Stimulated activated CD4-positive, alpha-beta T cell treated with anti-CD3 and anti-CD28 coated beads, Interleukin-1b, Interleukin-23, amount 100 ng/mL, for 4 hours (primary cell): ENCODE measurements around the gene PKNOX1.
A peak's percentile ranks its signal among the peaks of the same experiment; 100 is the strongest.
"Not testable (repeated sequence)": the region's sequence is repeated elsewhere in the genome, so short reads cannot be mapped to it uniquely, and the experiment has no call there.

Source experiments
- DNase-seq, 2 donors: peaks; one replicate each; pipeline ENCODE4 v3.0.0-alpha.2; 2020; ENCODE audit warnings: low read depth in 2 of 2

The PKNOX1 gene, protein sequence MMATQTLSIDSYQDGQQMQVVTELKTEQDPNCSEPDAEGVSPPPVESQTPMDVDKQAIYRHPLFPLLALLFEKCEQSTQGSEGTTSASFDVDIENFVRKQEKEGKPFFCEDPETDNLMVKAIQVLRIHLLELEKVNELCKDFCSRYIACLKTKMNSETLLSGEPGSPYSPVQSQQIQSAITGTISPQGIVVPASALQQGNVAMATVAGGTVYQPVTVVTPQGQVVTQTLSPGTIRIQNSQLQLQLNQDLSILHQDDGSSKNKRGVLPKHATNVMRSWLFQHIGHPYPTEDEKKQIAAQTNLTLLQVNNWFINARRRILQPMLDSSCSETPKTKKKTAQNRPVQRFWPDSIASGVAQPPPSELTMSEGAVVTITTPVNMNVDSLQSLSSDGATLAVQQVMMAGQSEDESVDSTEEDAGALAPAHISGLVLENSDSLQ

DNA sequence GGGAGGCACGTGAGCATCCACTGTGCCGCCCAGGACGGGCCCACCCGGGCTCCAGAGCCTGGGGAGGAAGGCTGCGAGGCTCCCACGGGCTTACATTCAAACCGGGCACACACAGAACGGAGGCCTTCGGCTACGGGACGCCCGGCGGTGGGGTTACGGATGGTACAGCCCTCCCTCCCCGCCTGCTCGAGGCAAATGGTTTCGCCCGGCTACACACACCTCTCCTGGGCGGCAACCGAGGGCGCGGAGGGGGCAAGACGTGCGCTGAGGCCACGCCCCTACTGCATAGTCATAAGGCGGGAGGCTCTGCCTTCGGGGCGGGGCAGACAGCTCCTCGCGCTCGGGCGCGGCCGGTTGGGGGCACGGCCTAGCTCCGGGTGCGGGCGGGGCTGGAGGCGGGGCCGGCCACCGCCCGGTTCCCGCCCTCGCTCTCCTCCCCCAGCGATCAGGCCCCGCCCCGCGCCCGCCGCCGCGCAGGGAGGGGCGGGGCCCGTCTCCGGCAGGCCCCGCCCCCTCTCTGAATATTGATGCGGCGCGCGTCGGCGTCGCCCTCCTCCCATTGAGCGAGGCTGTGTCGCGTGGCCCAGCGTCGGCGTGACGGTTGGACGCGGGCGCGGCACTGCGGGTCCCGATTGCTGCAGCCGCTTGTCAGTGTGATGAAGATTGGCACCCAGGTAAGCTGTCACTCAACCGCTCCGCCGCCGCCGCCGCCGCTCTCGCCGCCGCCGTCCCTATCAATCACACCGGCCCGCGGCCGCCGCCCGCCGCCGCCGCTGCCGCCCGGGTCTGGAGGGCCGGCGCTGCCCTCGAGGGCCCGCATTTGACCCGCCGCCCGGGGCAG is at the start of gene PKNOX1:
Gene PKNOX1 (plus strand): TSS at position 572 of the 841 bp plus-strand sequence. CDS start 29,820 bp downstream, outside the sequence.
- DNase-seq = peak; percentile 98

- no peak for DNase-seq
Observed at GRCh38 chr21:42925114-42925926, 49.0 kb upstream of the PKNOX1 start, which contains the start of gene ERVH48-1. Gene ERVH48-1, minus strand, starts transcription at chr21:42925630. Its CDS starts 6,624 bp downstream, at chr21:42919006.

DNA sequence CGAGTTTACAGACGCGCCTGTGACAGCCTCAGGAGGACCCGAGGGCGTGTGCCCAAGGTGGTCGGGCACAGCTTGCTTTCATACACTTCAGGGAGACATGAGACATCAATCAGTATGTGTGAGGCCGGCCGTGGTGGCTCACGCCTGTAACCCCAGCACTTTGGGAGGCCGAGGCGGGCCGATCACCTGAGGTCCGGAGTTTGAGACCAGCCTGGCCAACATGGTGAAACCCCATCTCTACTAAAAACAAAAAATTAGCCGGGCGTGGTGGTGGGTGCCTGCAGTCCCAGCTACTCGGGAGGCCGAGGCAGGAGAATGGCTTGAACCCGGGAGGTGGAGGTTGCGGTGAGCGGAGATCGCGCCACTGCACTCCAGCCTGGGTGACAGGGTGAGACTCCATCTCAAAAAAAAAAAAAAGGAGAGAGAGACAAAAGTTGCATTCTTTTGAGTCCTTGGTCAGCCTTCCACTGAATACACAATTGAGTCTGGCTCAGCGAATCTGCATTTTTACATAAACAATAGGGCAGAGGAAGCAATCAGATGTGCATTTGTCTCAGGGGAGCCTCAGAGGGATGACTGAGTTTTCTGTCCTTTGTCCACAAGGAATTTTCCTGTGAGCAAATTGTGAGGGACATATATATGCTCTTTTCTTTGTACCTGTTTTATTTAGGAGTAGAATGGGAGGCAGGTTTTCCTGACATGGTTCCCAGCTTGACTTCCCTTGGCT is 46.7 kb upstream of the PKNOX1 start:
- DNase-seq = not testable (repeated sequence)

- no peak for DNase-seq
Observed at GRCh38 chr21:42929969-42930368, 44.4 kb upstream of the PKNOX1 start.

DNA sequence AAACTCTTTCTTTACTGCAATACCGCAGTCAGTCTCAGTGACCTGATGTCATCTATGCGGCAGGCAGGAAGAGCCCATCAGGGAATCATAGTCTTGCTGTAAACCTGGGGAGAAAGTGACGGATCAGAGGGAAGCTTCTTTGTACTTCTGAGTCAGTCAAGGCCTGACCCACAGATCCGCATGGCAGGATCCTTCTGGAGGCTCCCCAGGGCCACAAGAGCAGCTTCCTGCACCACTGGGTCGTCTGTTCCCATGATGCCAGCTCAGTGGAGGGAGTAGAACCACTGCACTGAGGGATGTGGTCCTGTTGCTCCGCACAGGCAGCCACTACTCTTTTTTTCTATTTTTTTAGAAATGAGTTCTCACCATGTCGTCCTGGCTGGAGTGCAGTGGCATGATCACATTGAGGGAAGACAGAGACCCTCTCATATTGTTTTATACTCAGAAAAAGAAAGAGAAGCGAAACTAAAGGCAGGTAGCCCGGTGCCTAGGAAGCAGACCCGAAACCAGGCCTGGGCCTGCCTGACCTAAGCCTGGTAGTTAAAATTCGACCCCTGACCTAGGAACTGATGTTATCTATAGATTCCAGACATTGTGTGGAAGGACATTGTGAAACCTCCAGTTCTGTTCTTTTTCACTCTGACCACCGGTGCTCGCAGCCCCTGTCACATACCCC is 42.7 kb upstream of the PKNOX1 start:
- no peak for DNase-seq

DNA sequence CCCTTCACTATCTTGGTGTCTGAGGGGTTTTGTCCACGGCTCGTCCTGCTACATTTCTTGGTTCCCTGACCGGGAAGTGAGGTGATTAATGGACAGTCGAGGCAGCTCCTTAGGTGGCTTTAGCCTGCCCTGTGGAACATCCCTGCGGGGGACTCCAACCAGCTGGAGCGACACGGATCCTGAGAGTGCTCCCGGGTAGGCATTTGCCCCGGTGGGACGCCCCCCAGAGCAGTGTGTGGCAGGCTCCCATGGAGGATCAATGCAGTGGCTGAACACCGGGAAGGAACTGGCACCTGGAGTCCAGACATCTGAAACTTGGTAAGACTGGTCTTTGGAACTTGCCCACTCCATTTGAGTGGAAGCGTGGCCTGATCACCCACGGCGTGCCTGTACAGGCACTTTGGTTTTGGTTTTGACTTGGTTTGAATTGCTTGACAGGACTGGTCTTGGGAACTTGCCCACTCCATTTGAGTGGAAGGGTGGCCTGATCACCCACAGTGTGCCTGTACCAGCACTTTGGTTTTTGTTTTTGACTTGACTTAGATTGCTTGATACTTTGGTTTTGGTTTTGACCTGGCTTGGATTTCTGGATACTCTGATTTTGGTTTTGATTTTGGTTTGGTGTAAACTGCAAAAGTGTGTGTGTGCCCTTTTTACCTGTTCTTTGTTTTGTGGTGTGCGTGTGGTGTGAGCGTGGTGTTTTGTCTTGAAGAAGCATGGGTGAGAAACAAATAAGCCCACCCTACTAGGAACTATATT is 41.8 kb upstream of the PKNOX1 start:
- not testable (repeated sequence) for DNase-seq

- not testable (repeated sequence) for DNase-seq
Observed at GRCh38 chr21:42933137-42933970, 41.0 kb upstream of the PKNOX1 start.

DNA sequence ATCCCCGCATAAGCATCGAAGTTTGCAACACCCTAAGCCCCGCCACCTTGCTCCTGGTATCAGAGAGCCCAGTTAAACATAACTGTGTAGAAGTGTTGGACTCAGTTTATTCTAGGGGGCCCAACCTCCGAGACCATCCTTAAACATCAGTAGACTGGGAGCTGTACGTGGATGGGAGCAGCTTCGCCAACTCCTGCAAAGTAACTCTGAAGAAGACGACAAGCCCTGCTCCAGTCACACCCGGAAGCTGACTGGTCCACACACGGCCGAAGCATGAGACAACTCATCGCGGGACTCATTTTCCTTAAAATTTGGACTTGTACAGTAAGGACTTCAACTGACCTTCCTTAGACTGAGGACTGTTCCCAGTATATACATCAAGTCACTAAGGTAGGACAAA is 40.4 kb upstream of the PKNOX1 start:
- not testable (repeated sequence) for DNase-seq

GRCh38 chr21:42936360-42936759 is 38.0 kb upstream of the PKNOX1 start:
- not testable (repeated sequence) for DNase-seq

DNA sequence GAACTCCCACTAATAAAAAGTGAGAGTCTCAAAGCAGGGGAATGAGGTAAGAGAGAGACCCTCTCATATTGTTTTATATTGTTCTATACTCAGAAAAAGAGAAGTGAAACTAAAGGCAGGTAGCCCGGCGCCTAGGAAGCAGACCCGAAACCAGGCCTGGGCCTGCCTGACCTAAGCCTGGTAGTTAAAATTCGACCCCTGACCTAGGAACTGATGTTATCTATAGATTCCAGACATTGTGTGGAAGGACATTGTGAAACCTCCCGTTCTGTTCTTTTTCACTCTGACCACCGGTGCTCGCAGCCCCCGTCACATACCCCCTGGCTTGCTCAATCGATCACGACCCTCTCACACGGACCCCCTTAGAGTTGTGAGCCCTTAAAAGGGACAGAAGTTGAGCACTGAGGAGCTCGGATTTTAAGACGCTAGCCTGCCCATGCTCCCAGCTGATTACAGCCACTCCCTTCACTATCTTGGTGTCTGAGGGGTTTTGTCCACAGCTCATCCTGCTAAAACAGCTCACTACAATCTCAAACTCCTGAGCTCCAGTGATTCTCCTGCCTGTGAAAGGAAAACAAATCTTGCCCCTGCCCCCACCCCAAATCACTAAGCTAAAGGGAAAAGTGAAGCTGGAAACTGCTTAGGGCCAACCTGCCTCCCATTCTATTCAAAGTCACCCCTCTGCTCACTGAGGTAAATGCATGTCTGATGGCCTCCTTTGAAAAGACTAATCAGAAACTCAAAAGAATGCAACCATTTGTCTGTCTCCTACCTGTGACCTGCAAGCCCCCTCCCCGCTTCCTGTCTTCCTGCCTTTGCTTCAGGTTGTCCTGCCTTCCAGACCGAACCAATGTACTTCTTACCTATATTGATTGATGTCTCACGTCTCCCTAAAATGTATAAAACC is 37.1 kb upstream of the PKNOX1 start:
- not testable (repeated sequence) for DNase-seq

DNA sequence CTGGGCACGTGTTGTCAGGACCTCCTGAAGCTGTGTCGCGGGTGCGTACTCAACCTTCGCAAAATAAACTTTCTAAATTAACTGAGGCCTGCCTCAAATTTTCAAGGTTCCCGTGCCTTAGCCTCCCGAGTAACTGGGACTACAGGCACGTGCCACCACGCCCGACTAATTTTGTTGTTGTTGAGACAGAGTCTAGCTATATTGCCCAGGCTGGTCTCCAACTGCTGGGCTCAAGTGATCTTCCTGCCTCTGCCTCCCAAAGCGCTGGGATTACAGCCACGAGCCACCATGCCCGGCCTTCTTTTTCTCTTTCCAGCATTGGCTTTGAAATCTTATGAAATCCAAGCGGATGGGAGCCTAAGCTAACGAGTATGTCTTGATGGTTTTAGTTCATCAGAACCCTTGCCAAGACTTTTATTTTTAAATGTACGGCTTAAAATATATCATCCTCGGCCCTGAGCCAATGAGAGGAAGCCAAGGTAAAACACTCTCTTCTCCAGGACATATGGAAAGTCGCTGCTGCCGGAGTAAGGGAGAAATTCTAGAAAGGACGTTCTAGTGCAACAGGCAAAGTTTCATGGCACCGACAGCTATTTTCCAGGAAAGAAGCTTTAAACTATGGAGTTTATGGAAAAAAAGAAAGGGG is 36.3 kb upstream of the PKNOX1 start:
- DNase-seq = no peak

- DNase-seq = not testable (repeated sequence)
Observed at GRCh38 chr21:42938606-42938995, 35.8 kb upstream of the PKNOX1 start.

- no peak for DNase-seq
Observed at GRCh38 chr21:42939582-42940413, 34.6 kb upstream of the PKNOX1 start.

DNA sequence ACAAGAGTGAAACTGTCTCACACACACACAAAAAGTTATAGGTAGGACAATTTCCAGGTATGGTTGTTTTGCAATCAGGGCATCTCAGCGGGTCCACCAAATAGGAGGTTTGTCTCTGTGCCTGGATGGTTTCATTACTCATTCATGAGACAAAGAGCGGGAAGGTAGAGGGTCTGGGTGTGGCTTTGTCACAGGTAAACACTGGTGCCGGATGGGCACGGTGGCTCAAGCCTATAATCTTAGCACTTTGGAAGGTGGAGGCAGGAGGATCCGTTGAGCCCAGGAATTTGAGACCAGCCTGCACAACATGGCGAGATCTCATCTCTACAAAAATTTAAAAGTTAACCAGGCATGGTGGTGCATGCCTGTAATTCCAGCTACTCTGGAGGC is 32.7 kb upstream of the PKNOX1 start:
- DNase-seq = no peak

DNA sequence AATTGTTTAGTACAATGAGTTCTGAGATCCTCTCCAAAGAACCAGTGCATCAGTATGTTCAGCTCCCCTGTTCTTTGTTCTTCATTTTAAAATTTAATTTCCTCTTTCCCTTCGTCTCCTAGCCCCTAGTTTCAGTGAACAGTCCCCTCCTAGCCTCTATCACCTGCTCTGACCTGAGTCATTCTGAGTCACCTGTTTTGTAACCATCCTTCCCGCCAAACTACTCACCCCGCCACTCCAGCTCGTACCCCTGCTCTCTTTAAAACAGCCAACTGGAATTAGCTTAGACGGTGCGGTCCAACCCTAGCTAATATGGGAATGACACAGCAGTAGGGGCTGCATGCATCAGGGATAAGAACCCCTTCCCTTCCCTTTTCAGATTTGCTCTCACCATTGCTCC is 32.1 kb upstream of the PKNOX1 start:
- no peak for DNase-seq

- DNase-seq = not testable (repeated sequence)
Observed at GRCh38 chr21:42949094-42949755, 25.1 kb upstream of the PKNOX1 start.
